CD4-positive, alpha-beta T cell treated with Interleukin-4 for 4 hours (primary cell): ENCODE results near the gene ADCY3.
"Not testable (repeated sequence)": the region's sequence is repeated elsewhere in the genome, so short reads cannot be mapped to it uniquely, and the experiment has no call there.

Source experiments
- DNase-seq: peaks from one replicate; pipeline ENCODE4 v3.0.0-alpha.2; 2020

Gene ADCY3

GRCh38 chr2:24827321-24828237, 92.5 kb downstream of the ADCY3 start:
- DNase-seq: peak; percentile 73

DNA sequence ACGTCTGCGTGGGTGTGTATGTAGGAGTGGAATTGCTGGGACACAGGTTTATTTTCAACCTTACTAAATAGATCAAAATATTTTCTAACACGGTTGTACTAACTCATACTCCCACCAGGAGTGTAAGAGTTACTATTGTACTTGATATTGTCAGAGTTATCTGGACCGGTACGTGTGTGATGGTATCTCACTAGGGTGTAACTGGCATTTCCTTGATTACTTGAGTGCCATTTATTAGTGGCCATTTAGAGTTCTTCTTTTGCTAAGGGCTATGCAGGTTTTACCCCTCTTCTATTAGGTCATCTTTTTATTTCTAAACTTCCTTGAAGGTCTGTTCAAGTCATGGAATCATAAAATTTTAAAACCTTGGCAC, 93.3 kb downstream of the ADCY3 start:
- DNase-seq: no peak

- DNase-seq: no peak
These were observed 93.9 kb downstream of the ADCY3 start for GRCh38 chr2:24825883-24826772.

- peak; percentile 10 for DNase-seq
These were observed 94.8 kb downstream of the ADCY3 start for GRCh38 chr2:24824966-24825882.

DNA sequence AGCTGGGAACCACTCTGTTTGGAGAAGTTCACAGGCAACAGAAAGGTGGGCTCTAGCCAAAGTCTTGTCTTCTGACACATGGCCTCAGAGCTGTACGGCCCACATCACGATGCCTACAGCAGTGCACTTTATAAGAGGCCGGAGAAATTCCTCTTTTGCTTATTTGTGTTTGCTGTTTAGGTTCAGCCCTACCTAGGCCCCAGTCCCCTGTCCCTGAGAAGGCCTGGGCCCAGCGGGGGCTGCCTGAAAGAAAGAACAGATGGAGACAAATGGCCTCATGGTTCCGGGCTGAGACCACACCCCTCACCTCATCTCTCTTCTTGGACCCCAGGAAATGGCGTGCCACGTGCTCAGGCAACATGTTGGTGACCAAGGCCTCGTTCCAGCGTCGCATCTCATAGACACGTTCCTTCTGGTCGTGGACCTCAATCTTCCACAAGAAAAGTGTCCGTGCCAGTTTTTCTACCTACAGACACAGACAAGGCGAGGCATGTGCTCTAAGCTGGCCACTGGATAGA, 95.9 kb downstream of the ADCY3 start:
- no peak for DNase-seq

DNA sequence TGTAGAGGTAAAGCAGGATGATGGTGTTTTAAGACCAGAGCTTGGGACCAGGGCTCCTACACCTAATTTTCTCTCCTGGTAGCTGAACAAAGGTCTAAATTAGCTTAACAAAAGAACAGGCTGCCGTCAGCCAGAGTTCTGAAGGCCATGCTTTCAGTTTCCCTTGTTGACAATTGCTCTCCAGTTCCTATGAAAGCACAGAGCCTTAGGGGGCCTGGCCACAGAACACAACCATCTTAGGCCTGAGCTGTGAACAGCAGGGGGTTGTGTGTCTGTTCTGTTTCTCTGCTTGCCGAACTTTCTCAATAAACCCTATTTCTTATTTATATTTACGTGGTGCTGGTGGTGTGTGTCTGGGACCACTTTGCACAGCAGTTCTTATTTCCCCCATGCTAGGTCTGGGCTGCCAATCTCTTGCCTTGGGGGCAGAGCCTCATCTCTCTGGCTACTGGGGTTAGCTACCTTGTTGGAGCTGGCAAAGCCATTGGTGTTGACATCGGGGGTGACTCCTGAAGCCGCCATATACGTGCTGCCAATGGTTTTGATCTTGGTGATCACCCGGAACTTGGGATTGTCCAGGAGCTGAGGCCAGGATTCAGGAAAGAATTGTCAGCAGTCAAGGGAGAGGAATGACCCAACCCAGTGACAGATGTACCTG, 97.9 kb downstream of the ADCY3 start:
- no peak for DNase-seq

DNA sequence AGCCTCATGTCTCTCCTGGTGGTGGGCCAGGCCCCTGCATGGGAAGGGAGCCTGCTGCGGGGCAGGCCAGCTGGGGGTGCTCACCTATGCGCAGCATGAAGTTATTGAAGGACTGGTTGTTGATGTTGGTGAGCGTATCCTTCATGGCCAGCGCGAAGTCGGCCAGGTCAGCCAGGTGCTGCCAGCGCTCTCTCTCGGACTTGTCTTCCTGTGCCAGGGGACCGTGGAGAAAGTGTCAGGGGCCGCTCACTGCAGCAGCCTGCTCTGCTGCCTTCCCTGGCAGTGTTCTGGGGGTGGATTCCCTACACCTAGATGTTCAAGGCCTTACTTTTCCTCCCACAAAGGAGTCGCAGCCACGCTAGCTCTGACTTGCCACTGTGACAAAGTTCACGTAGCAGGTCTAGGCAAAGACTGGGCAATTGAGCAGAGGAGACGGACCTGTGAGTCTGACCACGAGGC, 98.6 kb downstream of the ADCY3 start:
- no peak for DNase-seq

DNA sequence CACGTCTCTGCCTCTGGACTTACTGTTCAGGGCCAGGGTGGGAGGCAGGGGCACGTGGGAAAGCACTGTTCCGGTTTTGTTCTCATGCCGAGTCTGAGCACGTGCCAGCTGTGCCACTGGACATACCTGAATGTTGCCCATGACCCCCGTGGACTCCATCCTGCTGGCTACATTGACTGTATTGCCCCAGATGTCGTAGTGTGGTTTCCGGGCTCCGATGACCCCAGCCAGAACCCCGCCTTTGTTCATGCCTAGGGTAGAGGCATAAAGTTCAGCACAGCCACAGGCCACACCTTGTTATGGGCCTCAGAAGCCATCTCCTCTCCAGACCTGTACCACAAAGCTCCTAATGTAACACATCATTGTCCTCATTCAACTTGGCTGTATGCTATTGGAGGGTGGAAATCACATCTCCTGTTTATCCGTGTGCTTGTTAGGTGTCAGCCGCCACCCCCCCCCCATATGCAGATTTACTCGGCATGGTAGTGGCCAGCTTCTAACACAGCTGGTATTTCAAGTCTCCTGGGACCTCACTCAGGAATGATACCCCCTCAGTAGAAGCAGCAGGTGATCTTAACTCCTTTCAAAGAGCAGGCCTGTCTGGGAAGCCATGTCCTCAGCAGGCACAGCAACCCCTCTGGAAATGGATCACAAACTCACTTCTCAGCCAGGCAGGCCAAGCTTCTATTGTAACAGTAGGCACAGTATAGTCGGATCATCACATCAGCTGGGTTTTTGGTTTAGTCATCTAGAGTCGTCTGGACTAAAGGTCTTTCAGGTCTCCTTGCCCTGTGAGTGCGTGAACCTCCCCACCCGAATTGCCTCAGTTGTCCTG, 99.2 kb downstream of the ADCY3 start:
- no peak for DNase-seq

DNA sequence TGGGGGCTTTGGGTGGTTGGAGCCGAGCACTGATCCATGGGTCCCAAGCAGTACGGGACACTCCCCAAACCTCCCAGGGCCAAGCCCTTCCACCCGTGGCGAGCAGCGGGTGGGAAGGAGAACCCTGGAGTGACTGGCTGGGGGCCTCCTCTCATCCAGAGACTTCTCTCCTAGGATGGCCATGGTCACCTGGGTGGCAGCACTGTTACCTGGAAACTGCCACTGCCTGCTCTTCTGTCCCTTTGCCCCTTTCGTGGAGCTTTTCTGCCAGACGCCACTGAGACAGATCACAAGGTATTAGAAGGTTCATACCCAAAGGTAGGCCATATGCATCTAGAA, 99.9 kb downstream of the ADCY3 start:
- DNase-seq: no peak

DNA sequence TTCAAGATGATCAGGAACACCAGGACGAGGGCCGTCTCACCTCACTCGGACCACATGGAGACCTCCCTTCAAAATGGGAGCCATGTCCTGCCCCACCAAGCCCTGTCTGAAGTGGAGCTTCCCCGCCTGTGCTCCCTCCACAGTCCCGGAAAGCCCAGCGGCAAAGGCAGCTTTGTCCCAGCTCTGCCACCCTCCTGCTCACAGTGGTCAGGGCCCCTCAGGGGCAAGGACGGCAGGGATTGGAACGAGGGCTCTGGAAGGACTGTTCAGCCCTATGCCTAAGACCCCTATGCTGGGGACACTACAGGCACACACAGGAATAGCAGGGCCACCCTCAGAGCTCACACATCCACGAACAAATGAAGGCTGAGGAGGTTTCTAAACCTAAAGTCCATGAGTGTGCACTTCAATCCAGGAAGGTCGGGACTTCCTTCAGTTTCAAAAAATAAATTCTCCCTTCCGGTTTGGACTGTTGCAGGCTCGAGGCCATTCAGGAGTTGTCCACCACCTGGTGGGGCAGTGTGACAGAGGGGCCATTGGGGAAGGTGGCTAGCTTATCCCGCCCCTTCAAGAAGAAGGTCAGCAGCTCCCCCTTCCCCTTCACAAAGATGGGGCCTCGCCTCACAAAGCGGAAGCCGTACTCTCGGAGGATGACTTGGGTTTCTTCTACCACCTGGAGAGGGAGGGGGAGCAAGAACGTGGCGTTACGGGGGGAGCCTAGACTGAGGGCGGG, 100.4 kb downstream of the ADCY3 start:
- no peak for DNase-seq

GRCh38 chr2:24818721-24819167, 101.3 kb downstream of the ADCY3 start:
- DNase-seq: no peak

DNA sequence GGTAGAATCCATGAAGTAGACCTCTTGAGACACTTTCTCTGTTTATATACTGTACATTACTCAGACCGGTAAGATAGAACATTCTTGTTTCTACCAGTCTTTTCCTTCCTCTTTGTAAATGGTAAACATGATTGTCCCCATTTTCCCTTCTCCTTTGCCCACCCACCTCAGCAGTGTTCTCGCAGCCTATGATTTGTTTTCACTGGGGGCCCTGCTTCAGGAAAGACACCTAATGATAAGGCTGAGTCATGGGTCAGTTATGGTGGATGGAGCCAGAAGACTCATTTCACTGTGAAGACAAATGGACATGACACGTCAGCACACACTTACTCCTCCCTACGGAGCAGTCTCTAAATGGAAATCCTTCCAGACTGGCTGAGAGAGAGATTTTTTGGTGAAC, 103.2 kb downstream of the ADCY3 start:
- no peak for DNase-seq

DNA sequence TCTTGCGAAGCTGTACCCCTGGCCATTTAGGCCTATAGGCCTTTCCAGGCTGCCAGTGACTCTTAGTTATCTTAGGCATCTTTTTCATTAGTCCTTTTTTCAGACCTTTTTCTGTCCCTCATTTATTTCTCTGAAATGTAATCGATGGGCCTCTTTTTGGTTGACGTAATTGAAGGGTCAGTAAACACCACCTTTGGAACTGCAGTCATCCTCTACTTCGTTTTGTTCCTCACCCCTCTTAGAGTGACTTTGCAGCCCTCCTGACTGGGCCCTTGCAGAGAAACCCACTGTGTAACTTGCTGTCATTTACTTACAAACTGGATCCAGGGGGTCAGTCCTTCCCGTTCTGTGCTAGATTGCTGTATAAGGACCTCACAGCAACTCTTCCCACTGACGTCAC, 103.6 kb downstream of the ADCY3 start:
- no peak for DNase-seq

GRCh38 chr2:24815171-24815570, 104.9 kb downstream of the ADCY3 start:
- DNase-seq: no peak

GRCh38 chr2:24814516-24814915, 105.5 kb downstream of the ADCY3 start:
- DNase-seq: no peak

DNA sequence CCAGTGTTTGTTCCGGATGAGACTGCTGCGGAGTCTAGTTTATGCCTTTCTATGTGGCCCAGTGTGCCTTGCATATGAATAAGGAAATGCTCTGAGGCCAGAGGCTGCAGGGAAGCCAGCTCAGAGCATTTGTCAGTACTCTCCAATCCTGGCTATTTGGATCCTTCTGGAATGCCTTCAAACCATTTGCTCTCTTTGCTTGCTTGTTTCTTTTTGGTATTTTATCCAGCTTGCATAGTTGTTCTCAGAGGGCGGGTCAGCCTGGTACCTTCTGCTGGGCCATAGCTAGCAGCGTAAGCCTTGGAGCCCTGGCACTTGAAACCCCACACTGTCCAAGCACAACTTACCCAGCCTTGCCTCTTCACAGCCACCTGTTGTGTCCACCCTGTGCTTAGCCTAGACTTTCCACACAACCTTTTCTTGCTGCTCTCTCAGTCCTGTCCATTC, 106.3 kb downstream of the ADCY3 start:
- DNase-seq: no peak

DNA sequence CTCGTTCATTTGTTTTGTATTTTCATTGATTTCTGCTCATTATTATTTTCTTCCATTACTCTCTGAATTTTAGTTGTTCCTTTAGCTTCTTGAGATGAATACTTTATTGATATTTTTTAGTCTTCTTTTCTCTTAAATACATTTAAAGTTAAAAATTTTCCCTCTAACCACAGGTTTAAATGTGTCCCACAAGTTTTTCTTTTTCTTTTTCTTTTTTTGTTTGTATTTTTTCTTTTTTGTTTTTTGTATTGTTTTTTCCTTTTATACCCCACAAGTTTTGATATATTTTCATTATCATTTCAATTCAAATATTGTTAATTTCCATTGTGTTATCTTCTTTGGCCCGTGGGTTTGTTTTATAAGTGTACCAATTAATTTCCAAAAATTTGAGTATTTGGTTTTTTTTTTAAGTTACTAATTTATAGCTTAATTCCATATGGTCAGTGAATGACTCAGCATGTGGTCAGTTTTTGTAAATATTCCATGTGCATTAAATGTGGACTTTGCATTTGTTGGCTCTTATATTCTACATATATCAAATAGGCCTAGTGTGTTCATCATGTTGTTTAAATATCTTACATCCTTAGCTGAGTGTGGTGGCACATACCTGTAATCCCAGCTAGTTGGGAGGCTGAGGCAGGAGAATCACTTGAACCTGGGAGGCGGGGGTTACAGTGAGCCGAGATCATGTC, 110.6 kb downstream of the ADCY3 start:
- DNase-seq: no peak

GRCh38 chr2:24806661-24807036, 113.4 kb downstream of the ADCY3 start:
- DNase-seq: no peak

GRCh38 chr2:24805811-24806660, 114.0 kb downstream of the ADCY3 start:
- not testable (repeated sequence) for DNase-seq
